H9 (cell line): ENCODE results near the gene PROKR2. TPM values are rescaled to one million over a fixed set of nuclear protein-coding genes. Genes with fewer than 3 reads are reported as not detected.

ENCODE experiments used
- DNase-seq: peaks from one replicate; pipeline ENCODE4 v3.0.0-alpha.2; 2017
- H2AFZ ChIP-seq: one replicate; pipeline ENCODE4 v1.6.1; 2013; ENCODE audit warnings: mild to moderate bottlenecking, low read length, control low read depth, moderate library complexity
- H2AK5ac ChIP-seq: 2 replicates; pipeline ENCODE4 v1.6.1; 2013; ENCODE audit warnings: low read length, control low read depth, mixed read lengths; ENCODE audit not compliant: insufficient read length
- H2BK120ac ChIP-seq: one replicate; pipeline ENCODE4 v1.6.1; 2013; ENCODE audit warnings: low read depth, mild to moderate bottlenecking, low read length, control low read depth, inconsistent platforms; ENCODE audit not compliant: poor library complexity, severe bottlenecking
- H2BK12ac ChIP-seq: 2 replicates; pipeline ENCODE4 v1.6.1; 2013; ENCODE audit warnings: low read length, control low read depth, mixed read lengths, low read depth; ENCODE audit not compliant: insufficient read length
- H2BK15ac ChIP-seq: 2 replicates; pipeline ENCODE4 v1.6.1; 2013; ENCODE audit warnings: low read depth, low read length, control low read depth
- H2BK20ac ChIP-seq: one replicate; pipeline ENCODE4 v1.6.1; 2013; ENCODE audit warnings: low read depth, mild to moderate bottlenecking, low read length, control low read depth, inconsistent platforms; ENCODE audit not compliant: poor library complexity, severe bottlenecking
- H2BK5ac ChIP-seq: 2 replicates; pipeline ENCODE4 v1.6.1; 2013; ENCODE audit warnings: low read length, control low read depth, mixed read lengths; ENCODE audit not compliant: insufficient read length
- H3K14ac ChIP-seq: 2 replicates; pipeline ENCODE4 v1.6.1; 2013; ENCODE audit warnings: low read length, control low read depth; ENCODE audit not compliant: insufficient read depth
- H3K18ac ChIP-seq: 2 replicates; pipeline ENCODE4 v1.6.1; 2013; ENCODE audit warnings: low read depth, mild to moderate bottlenecking, mixed read lengths, low read length, control low read depth; ENCODE audit not compliant: insufficient read length
- H3K23ac ChIP-seq: 2 replicates; pipeline ENCODE4 v1.6.1; 2013; ENCODE audit warnings: low read length, control low read depth, mixed read lengths, low read depth; ENCODE audit not compliant: insufficient read length
- H3K23me2 ChIP-seq: 2 replicates; pipeline ENCODE4 v1.6.1; 2013; ENCODE audit warnings: low read depth, mild to moderate bottlenecking, mixed read lengths, low read length, control low read depth; ENCODE audit not compliant: insufficient read length, poor library complexity, severe bottlenecking
- H3K27ac ChIP-seq: 2 replicates; pipeline ENCODE4 v1.5.1; 2013; ENCODE audit warnings: low read length, control low read depth, mixed read lengths, low read depth; ENCODE audit not compliant: insufficient read length
- H3K27me3 ChIP-seq: 2 replicates; pipeline ENCODE4 v1.6.1; 2013; ENCODE audit warnings: low read length, control low read depth, inconsistent platforms; ENCODE audit not compliant: insufficient read depth
- H3K4ac ChIP-seq: 2 replicates; pipeline ENCODE4 v1.6.1; 2013; ENCODE audit warnings: low read depth, mild to moderate bottlenecking, control low read depth, inconsistent platforms, low read length, moderate library complexity
- H3K4me1 ChIP-seq: 2 replicates; pipeline ENCODE4 v1.6.1; 2013; ENCODE audit warnings: low read length, control low read depth, inconsistent platforms; ENCODE audit not compliant: insufficient read depth
- H3K4me2 ChIP-seq: 2 replicates; pipeline ENCODE4 v1.6.1; 2013; ENCODE audit warnings: low read length, control low read depth, mixed read lengths; ENCODE audit not compliant: insufficient read length, insufficient read depth
- H3K56ac ChIP-seq: 2 replicates; pipeline ENCODE4 v1.6.1; 2013; ENCODE audit warnings: low read depth, mild to moderate bottlenecking, mixed read lengths, low read length, control low read depth; ENCODE audit not compliant: insufficient read length
- H3K79me1 ChIP-seq: 2 replicates; pipeline ENCODE4 v1.6.1; 2013; ENCODE audit warnings: low read depth, mild to moderate bottlenecking, moderate library complexity, low read length, control low read depth, inconsistent platforms; ENCODE audit not compliant: insufficient read depth, poor library complexity, severe bottlenecking
- H3K79me2 ChIP-seq: 2 replicates; pipeline ENCODE4 v1.6.1; 2013; ENCODE audit warnings: low read length, control low read depth, inconsistent platforms; ENCODE audit not compliant: insufficient read depth
- H3K9ac ChIP-seq: 2 replicates; pipeline ENCODE4 v1.6.1; 2013; ENCODE audit warnings: low read length, control low read depth, mixed read lengths; ENCODE audit not compliant: insufficient read length; ENCODE audit errors: extremely low read depth
- H3K9me3 ChIP-seq: one replicate; pipeline ENCODE4 v1.6.1; 2013; ENCODE audit warnings: low read depth, low read length, inconsistent platforms; ENCODE audit not compliant: control insufficient read depth
- H3T11ph ChIP-seq: one replicate; pipeline ENCODE4 v1.6.1; 2013; ENCODE audit warnings: mild to moderate bottlenecking, low read length, control low read depth, inconsistent platforms
- H4K20me1 ChIP-seq: one replicate; pipeline ENCODE4 v1.6.1; 2013; ENCODE audit not compliant: control insufficient read depth, insufficient read length, insufficient read depth
- H4K5ac ChIP-seq: 2 replicates; pipeline ENCODE4 v1.6.1; 2013; ENCODE audit warnings: low read depth, mild to moderate bottlenecking, mixed read lengths, low read length, control low read depth; ENCODE audit not compliant: insufficient read length
- H4K8ac ChIP-seq: replicated peaks from 2 replicates; pipeline ENCODE4 v1.6.1; 2013; ENCODE audit warnings: low read length, control low read depth, mixed read lengths, low read depth; ENCODE audit not compliant: insufficient read length
- H4K91ac ChIP-seq: 2 replicates; pipeline ENCODE4 v1.6.1; 2013; ENCODE audit warnings: low read depth, mild to moderate bottlenecking, moderate library complexity, mixed read lengths, low read length, control low read depth; ENCODE audit not compliant: insufficient read length
- H3K27ac Mint-ChIP-seq, 3 experiments: 2 replicates in 2 of 3; 3 replicates in 1 of 3; pipeline ENCODE4 v1.8.0; 2020 to 2021; ENCODE audit warnings: mixed read lengths in 3 of 3, mild to moderate bottlenecking in 1 of 3, moderate library complexity in 1 of 3
- H3K27me3 Mint-ChIP-seq: 2 replicates; pipeline ENCODE4 v1.8.0; 2021; ENCODE audit warnings: low read depth, mild to moderate bottlenecking, moderate library complexity, mixed read lengths
- H3K36me3 Mint-ChIP-seq, 3 experiments: 2 replicates in 2 of 3; 3 replicates in 1 of 3; pipeline ENCODE4 v1.8.0; 2020 to 2021; ENCODE audit warnings: low read depth in 3 of 3, mixed read lengths in 3 of 3; ENCODE audit not compliant: insufficient read depth in 1 of 3
- H3K4me1 Mint-ChIP-seq, 2 experiments: 2 replicates each; pipeline ENCODE4 v1.8.0; 2020; ENCODE audit warnings: mixed read lengths in 2 of 2
- H3K4me3 Mint-ChIP-seq, 2 experiments: 2 replicates in 1 of 2; 3 replicates in 1 of 2; pipeline ENCODE4 v1.8.0; 2020 to 2021; ENCODE audit warnings: mild to moderate bottlenecking in 2 of 2, mixed read lengths in 2 of 2, moderate library complexity in 1 of 2
- H3K9me3 Mint-ChIP-seq, 2 experiments: 2 replicates in 1 of 2; 3 replicates in 1 of 2; pipeline ENCODE4 v1.8.0; 2020; ENCODE audit warnings: mild to moderate bottlenecking in 2 of 2, mixed read lengths in 2 of 2, moderate library complexity in 1 of 2
- WGBS: extraction: QIAGEN DNeasy Blood & Tissue Kit; methylation state at CpG from one replicate; pipeline ENCODE4 v1.1.7; 2013; ENCODE audit warnings: missing lambda C conversion rate, low lambda C conversion rate, mixed read lengths; ENCODE audit not compliant: insufficient read length; ENCODE audit errors: extremely low coverage; 5-methylcytosine and 5-hydroxymethylcytosine counted together
- total RNA-seq: library from RNA; stranded (reverse); gene quantifications from 2 replicates; pipeline ENCODE4 v1.2.1, GENCODE V29; 2021
- TF ChIP-seq, protein P1 (sequence below): fragments of 200-600 bp; sonication (generic); conservative IDR thresholded peaks from 3 replicates; pipeline ENCODE4 v1.8.0; 2021; ENCODE audit warnings: antibody characterized with exemption, mild to moderate bottlenecking

PROKR2 gene
- total RNA-seq, 1 experiment from 2014 or later: 0.46 TPM

DNA sequence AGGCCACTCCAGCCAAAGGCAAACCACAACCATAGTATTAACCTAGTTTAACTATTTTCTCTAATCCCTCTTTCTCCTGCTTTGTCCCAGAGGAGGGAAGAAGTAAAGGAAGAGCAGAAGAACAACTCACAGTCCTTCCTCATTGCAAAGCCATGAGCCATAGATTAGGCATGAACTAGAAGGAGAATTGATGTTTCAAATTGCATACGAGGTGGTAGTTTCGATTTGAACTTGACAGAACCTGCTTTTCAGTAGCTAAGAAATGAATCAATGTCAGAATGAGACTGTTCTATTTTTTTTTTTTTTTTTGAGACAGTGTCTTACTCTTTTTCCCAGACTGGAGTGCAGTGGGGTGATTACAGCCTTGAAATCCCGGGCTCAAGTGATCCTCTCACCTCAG lies 48.3 kb downstream of the PROKR2 start:
- Histone ChIP-seq H3K79me2 (no peaks in the 10 kb centered on the region), H3T11ph (no peak overlapping the region), H4K20me1 (no peaks in the 10 kb centered on the region), H3K27me3 (no peaks in the 10 kb centered on the region; the same call in 1 of the 2 replicates), H2BK5ac (no peak overlapping the region), H3K4ac (no peak overlapping the region), H3K56ac (no peak overlapping the region), H2AK5ac (no peak overlapping the region), H3K79me1 (no peaks in the 10 kb centered on the region), H4K91ac (no peak overlapping the region), H3K4me1 (peaks cover 23% of the 10 kb centered on the region; the same call in 1 of the 2 replicates), H2BK20ac (no peak overlapping the region), H3K9ac (no peak overlapping the region), H3K23me2 (no peaks in the 10 kb centered on the region), H3K18ac (no peak overlapping the region), H2AFZ (no peak overlapping the region), H4K5ac (no peak overlapping the region), H3K4me2 (no peak overlapping the region), H4K8ac (no peak overlapping the region), H2BK120ac (no peak overlapping the region), H3K23ac (no peak overlapping the region), H2BK15ac (no peak overlapping the region), H3K14ac (no peak overlapping the region), H3K9me3 (no peaks in the 10 kb centered on the region), H3K27ac (no peak overlapping the region), H2BK12ac (no peak overlapping the region)
- Mint-ChIP-seq H3K27me3 (no peaks in the 10 kb centered on the region), H3K27ac (peak overlapping the region in 1 of 3 experiments; percentile 19; a peak in 1 of 7 replicates), H3K4me3 (no peak overlapping the region), H3K9me3 (no peaks in the 10 kb centered on the region), H3K36me3 (no peaks in the 10 kb centered on the region), H3K4me1 (peaks cover 54 to 59% of the 10 kb centered on the region in 2 experiments)
- TF ChIP-seq, protein P1, sequence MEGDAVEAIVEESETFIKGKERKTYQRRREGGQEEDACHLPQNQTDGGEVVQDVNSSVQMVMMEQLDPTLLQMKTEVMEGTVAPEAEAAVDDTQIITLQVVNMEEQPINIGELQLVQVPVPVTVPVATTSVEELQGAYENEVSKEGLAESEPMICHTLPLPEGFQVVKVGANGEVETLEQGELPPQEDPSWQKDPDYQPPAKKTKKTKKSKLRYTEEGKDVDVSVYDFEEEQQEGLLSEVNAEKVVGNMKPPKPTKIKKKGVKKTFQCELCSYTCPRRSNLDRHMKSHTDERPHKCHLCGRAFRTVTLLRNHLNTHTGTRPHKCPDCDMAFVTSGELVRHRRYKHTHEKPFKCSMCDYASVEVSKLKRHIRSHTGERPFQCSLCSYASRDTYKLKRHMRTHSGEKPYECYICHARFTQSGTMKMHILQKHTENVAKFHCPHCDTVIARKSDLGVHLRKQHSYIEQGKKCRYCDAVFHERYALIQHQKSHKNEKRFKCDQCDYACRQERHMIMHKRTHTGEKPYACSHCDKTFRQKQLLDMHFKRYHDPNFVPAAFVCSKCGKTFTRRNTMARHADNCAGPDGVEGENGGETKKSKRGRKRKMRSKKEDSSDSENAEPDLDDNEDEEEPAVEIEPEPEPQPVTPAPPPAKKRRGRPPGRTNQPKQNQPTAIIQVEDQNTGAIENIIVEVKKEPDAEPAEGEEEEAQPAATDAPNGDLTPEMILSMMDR: no peak
- no CpG with 5 or more reads among the region's 3 CpGs for WGBS
- no peak for DNase-seq
